ENCODE measurements around the gene DOHH. TPM values are rescaled to one million over a fixed set of nuclear protein-coding genes. Genes with fewer than 3 reads are reported as not detected.
A peak's percentile ranks its signal among the peaks of the same experiment; 100 is the strongest.

Gene DOHH
- total RNA-seq, 1 donor from 2014 or later = 14.5 TPM

GRCh38 chr19:3520166-3521103 lies 20.0 kb upstream of the DOHH start:
- FAIRE-seq (no peak), DNase-seq (ENCODE audit: low read depth) (no peak)
- H3K9me3 ChIP-seq (ENCODE audit: insufficient read depth, low read depth, low read length) = no peaks in the 10 kb centered on the region
- peaks cover 4% of the 10 kb centered on the region for H3K36me3 ChIP-seq (ENCODE audit: insufficient read depth, low read length)
- H2AFZ ChIP-seq (ENCODE audit: low read depth, low read length) = no peak overlapping the region
- peaks cover 94% of the 10 kb centered on the region for H4K20me1 ChIP-seq (ENCODE audit: insufficient read depth, low read length)
- no peak overlapping the region for H3K27ac ChIP-seq (ENCODE audit: low read depth, low read length)
- no peak overlapping the region for H3K4me2 ChIP-seq (ENCODE audit: low read length)
- no peaks in the 10 kb centered on the region for H3K27me3 Mint-ChIP-seq (ENCODE audit: low read depth, unreplicated experiment)
- TF ChIP-seq EZH2 (IDR thresholded peaks at IDR 0.05; ENCODE audit: insufficient read depth, low read length) (no peak), CTCF (IDR thresholded peaks at IDR 0.05; ENCODE audit: insufficient read depth, low read depth, low read length) (no peak)
- H3K4me1 ChIP-seq (ENCODE audit: insufficient read depth, low read length) = no peaks in the 10 kb centered on the region
- H3K9me3 Mint-ChIP-seq (ENCODE audit: unreplicated experiment) = no peaks in the 10 kb centered on the region
- H3K79me2 ChIP-seq (ENCODE audit: insufficient read depth, low read length) = peaks cover 97% of the 10 kb centered on the region
- no peak overlapping the region for H3K9ac ChIP-seq (ENCODE audit: low read length)
- H3K27me3 ChIP-seq (ENCODE audit: insufficient read depth, low read length) = no peaks in the 10 kb centered on the region
- H3K4me3 Mint-ChIP-seq (ENCODE audit: unreplicated experiment) = no peak overlapping the region
- peak overlapping the region; percentile 3 for H3K27ac Mint-ChIP-seq (ENCODE audit: unreplicated experiment)
- no peak overlapping the region for H3K4me3 ChIP-seq (ENCODE audit: insufficient read depth, low read depth, low read length)
- peaks cover 6% of the 10 kb centered on the region for H3K36me3 Mint-ChIP-seq (ENCODE audit: low read depth, unreplicated experiment)
- H3K4me1 Mint-ChIP-seq (ENCODE audit: low read depth, unreplicated experiment) = peaks cover 10% of the 10 kb centered on the region

GRCh38 chr19:3519126-3519525 lies 18.7 kb upstream of the DOHH start:
- DNase-seq (ENCODE audit: low read depth) (no peak), FAIRE-seq (no peak)
- Mint-ChIP-seq H3K36me3 (ENCODE audit: low read depth, unreplicated experiment) (peaks cover 5% of the 10 kb centered on the region), H3K9me3 (ENCODE audit: unreplicated experiment) (no peaks in the 10 kb centered on the region), H3K4me3 (ENCODE audit: unreplicated experiment) (no peak overlapping the region), H3K27me3 (ENCODE audit: low read depth, unreplicated experiment) (no peaks in the 10 kb centered on the region), H3K27ac (ENCODE audit: unreplicated experiment) (no peak overlapping the region), H3K4me1 (ENCODE audit: low read depth, unreplicated experiment) (peaks cover 15% of the 10 kb centered on the region)
- Histone ChIP-seq H3K27me3 (ENCODE audit: insufficient read depth, low read length) (no peaks in the 10 kb centered on the region), H3K9ac (ENCODE audit: low read length) (no peak overlapping the region), H3K4me1 (ENCODE audit: insufficient read depth, low read length) (peaks cover 3% of the 10 kb centered on the region), H3K4me2 (ENCODE audit: low read length) (no peak overlapping the region), H3K79me2 (ENCODE audit: insufficient read depth, low read length) (peaks cover 99% of the 10 kb centered on the region), H4K20me1 (ENCODE audit: insufficient read depth, low read length) (peaks cover 98% of the 10 kb centered on the region), H2AFZ (ENCODE audit: low read depth, low read length) (no peak overlapping the region), H3K9me3 (ENCODE audit: insufficient read depth, low read depth, low read length) (no peaks in the 10 kb centered on the region), H3K36me3 (ENCODE audit: insufficient read depth, low read length) (peaks cover 2% of the 10 kb centered on the region), H3K27ac (ENCODE audit: low read depth, low read length) (no peak overlapping the region), H3K4me3 (ENCODE audit: insufficient read depth, low read depth, low read length) (no peak overlapping the region)
- no peak for TF ChIP-seq EZH2 (IDR thresholded peaks at IDR 0.05; ENCODE audit: insufficient read depth, low read length)
- TF ChIP-seq CTCF (IDR thresholded peaks at IDR 0.05; ENCODE audit: insufficient read depth, low read depth, low read length) = no peak

- DNase-seq (ENCODE audit: low read depth) (no peak), FAIRE-seq (no peak)
- TF ChIP-seq CTCF (IDR thresholded peaks at IDR 0.05; ENCODE audit: insufficient read depth, low read depth, low read length) = no peak
- no peak for TF ChIP-seq EZH2 (IDR thresholded peaks at IDR 0.05; ENCODE audit: insufficient read depth, low read length)
- Mint-ChIP-seq H3K4me1 (ENCODE audit: low read depth, unreplicated experiment) (peaks cover 16% of the 10 kb centered on the region), H3K36me3 (ENCODE audit: low read depth, unreplicated experiment) (peaks cover 5% of the 10 kb centered on the region), H3K4me3 (ENCODE audit: unreplicated experiment) (no peak overlapping the region), H3K9me3 (ENCODE audit: unreplicated experiment) (no peaks in the 10 kb centered on the region), H3K27ac (ENCODE audit: unreplicated experiment) (peak overlapping the region; percentile 9), H3K27me3 (ENCODE audit: low read depth, unreplicated experiment) (no peaks in the 10 kb centered on the region)
- Histone ChIP-seq H3K9me3 (ENCODE audit: insufficient read depth, low read depth, low read length) (no peaks in the 10 kb centered on the region), H3K27me3 (ENCODE audit: insufficient read depth, low read length) (no peaks in the 10 kb centered on the region), H3K27ac (ENCODE audit: low read depth, low read length) (no peak overlapping the region), H3K36me3 (ENCODE audit: insufficient read depth, low read length) (peaks cover 2% of the 10 kb centered on the region), H3K4me3 (ENCODE audit: insufficient read depth, low read depth, low read length) (no peak overlapping the region), H3K4me1 (ENCODE audit: insufficient read depth, low read length) (peaks cover 7% of the 10 kb centered on the region), H4K20me1 (ENCODE audit: insufficient read depth, low read length) (peaks cover 98% of the 10 kb centered on the region), H2AFZ (ENCODE audit: low read depth, low read length) (no peak overlapping the region), H3K4me2 (ENCODE audit: low read length) (no peak overlapping the region), H3K9ac (ENCODE audit: low read length) (no peak overlapping the region), H3K79me2 (ENCODE audit: insufficient read depth, low read length) (peaks cover 99% of the 10 kb centered on the region)
Measured at GRCh38 chr19:3518659-3519058, 18.2 kb upstream of the DOHH start.
